Measurements from ENCODE around the gene PTGR1. TPM values are rescaled to one million over a fixed set of nuclear protein-coding genes. Genes with fewer than 3 reads are reported as not detected.

Gene PTGR1
- total RNA-seq, 1 donor from 2014 or later: 28.1 TPM

- no peaks in the 10 kb centered on the region for H3K27me3 Mint-ChIP-seq (ENCODE audit: low read depth)
- H3K9me3 Mint-ChIP-seq (ENCODE audit: low read depth): no peaks in the 10 kb centered on the region
- H3K27ac Mint-ChIP-seq (ENCODE audit: unreplicated experiment): no peak overlapping the region
- no peak for DNase-seq (ENCODE audit: low spot score)
- H3K4me1 Mint-ChIP-seq (ENCODE audit: low read depth): peaks cover 18% of the 10 kb centered on the region
- TF ChIP-seq CTCF (IDR thresholded peaks at IDR 0.05): no peak
- H3K4me3 Mint-ChIP-seq (ENCODE audit: unreplicated experiment): no peak overlapping the region
- H3K36me3 Mint-ChIP-seq (ENCODE audit: low read depth): peaks cover 12% of the 10 kb centered on the region
Observed at GRCh38 chr9:111644195-111644772, 44.8 kb upstream of the PTGR1 start.

GRCh38 chr9:111637421-111637950 lies 38.0 kb upstream of the PTGR1 start:
- Mint-ChIP-seq H3K27ac (ENCODE audit: unreplicated experiment) (no peak overlapping the region), H3K36me3 (ENCODE audit: low read depth) (no peaks in the 10 kb centered on the region), H3K27me3 (ENCODE audit: low read depth) (no peaks in the 10 kb centered on the region), H3K4me3 (ENCODE audit: unreplicated experiment) (no peak overlapping the region), H3K9me3 (ENCODE audit: low read depth) (no peaks in the 10 kb centered on the region), H3K4me1 (ENCODE audit: low read depth) (peaks cover 35% of the 10 kb centered on the region)
- DNase-seq (ENCODE audit: low spot score): no peak
- TF ChIP-seq CTCF (IDR thresholded peaks at IDR 0.05): no peak

GRCh38 chr9:111634860-111635259 lies 35.4 kb upstream of the PTGR1 start:
- Mint-ChIP-seq H3K27me3 (ENCODE audit: low read depth) (no peaks in the 10 kb centered on the region), H3K36me3 (ENCODE audit: low read depth) (no peaks in the 10 kb centered on the region), H3K4me1 (ENCODE audit: low read depth) (peaks cover 47% of the 10 kb centered on the region), H3K9me3 (ENCODE audit: low read depth) (no peaks in the 10 kb centered on the region), H3K4me3 (ENCODE audit: unreplicated experiment) (no peak overlapping the region), H3K27ac (ENCODE audit: unreplicated experiment) (no peak overlapping the region)
- no peak for DNase-seq (ENCODE audit: low spot score)
- no peak for TF ChIP-seq CTCF (IDR thresholded peaks at IDR 0.05)

- DNase-seq (ENCODE audit: low spot score): no peak
- peak overlapping the region; percentile 98 for H3K4me3 Mint-ChIP-seq (ENCODE audit: unreplicated experiment)
- H3K36me3 Mint-ChIP-seq (ENCODE audit: low read depth): no peaks in the 10 kb centered on the region
- TF ChIP-seq CTCF (IDR thresholded peaks at IDR 0.05): no peak
- H3K27ac Mint-ChIP-seq (ENCODE audit: unreplicated experiment): no peak overlapping the region
- no peaks in the 10 kb centered on the region for H3K27me3 Mint-ChIP-seq (ENCODE audit: low read depth)
- no peaks in the 10 kb centered on the region for H3K9me3 Mint-ChIP-seq (ENCODE audit: low read depth)
- peaks cover 47% of the 10 kb centered on the region for H3K4me1 Mint-ChIP-seq (ENCODE audit: low read depth)
Observed at GRCh38 chr9:111633389-111633736, 33.9 kb upstream of the PTGR1 start.

GRCh38 chr9:111632695-111633388 lies 33.4 kb upstream of the PTGR1 start:
- no peak for TF ChIP-seq CTCF (IDR thresholded peaks at IDR 0.05)
- H3K36me3 Mint-ChIP-seq (ENCODE audit: low read depth): no peaks in the 10 kb centered on the region
- no peak overlapping the region for H3K27ac Mint-ChIP-seq (ENCODE audit: unreplicated experiment)
- H3K4me3 Mint-ChIP-seq (ENCODE audit: unreplicated experiment): peak overlapping the region; percentile 98
- peaks cover 47% of the 10 kb centered on the region for H3K4me1 Mint-ChIP-seq (ENCODE audit: low read depth)
- no peaks in the 10 kb centered on the region for H3K9me3 Mint-ChIP-seq (ENCODE audit: low read depth)
- DNase-seq (ENCODE audit: low spot score): no peak
- no peaks in the 10 kb centered on the region for H3K27me3 Mint-ChIP-seq (ENCODE audit: low read depth)
